Hepatocyte (in vitro differentiated cells): ENCODE data around the gene YES1. TPM values are rescaled to one million over a fixed set of nuclear protein-coding genes. Genes with fewer than 3 reads are reported as not detected.
A peak's percentile ranks its signal among the peaks of the same experiment; 100 is the strongest.

Experiments used
- DNase-seq: peaks from one replicate; pipeline ENCODE4 v3.0.0-alpha.2; 2016; ENCODE audit warnings: low spot score
- H2AFZ ChIP-seq: fragments of 200-600 bp; sonication (generic); 2 replicates; pipeline ENCODE4 v1.6.0; 2016; ENCODE audit warnings: antibody characterized with exemption, mild to moderate bottlenecking
- H3K27ac ChIP-seq: fragments of 200-600 bp; sonication (generic); 2 replicates; pipeline ENCODE4 v1.5.1; 2016; ENCODE audit warnings: mild to moderate bottlenecking
- H3K27me3 ChIP-seq: fragments of 200-600 bp; sonication (generic); 2 replicates; pipeline ENCODE4 v1.6.1; 2016
- H3K36me3 ChIP-seq: fragments of 200-600 bp; sonication (generic); replicated peaks from 2 replicates; pipeline ENCODE4 v1.5.1; 2016; ENCODE audit warnings: low read depth; ENCODE audit not compliant: insufficient read depth
- H3K4me1 ChIP-seq: fragments of 200-600 bp; sonication (generic); 2 replicates; pipeline ENCODE4 v1.5.1; 2016; ENCODE audit warnings: mild to moderate bottlenecking, moderate library complexity; ENCODE audit not compliant: insufficient read depth
- H3K4me2 ChIP-seq: fragments of 200-600 bp; sonication (generic); 2 replicates; pipeline ENCODE4 v1.6.0; 2016
- H3K4me3 ChIP-seq: fragments of 200-600 bp; sonication (generic); 2 replicates; pipeline ENCODE4 v1.5.1; 2016; ENCODE audit warnings: mild to moderate bottlenecking
- H3K79me2 ChIP-seq: fragments of 200-600 bp; sonication (generic); 2 replicates; pipeline ENCODE4 v1.6.0; 2017; ENCODE audit warnings: mild to moderate bottlenecking
- H3K9me2 ChIP-seq: fragments of 200-600 bp; sonication (generic); replicated peaks from 2 replicates; pipeline ENCODE4 v1.6.0; 2017; ENCODE audit warnings: mild to moderate bottlenecking; ENCODE audit not compliant: insufficient read depth
- H3K9me3 ChIP-seq: fragments of 200-600 bp; sonication (generic); 2 replicates; pipeline ENCODE4 v1.5.1; 2016; ENCODE audit warnings: low read depth, mild to moderate bottlenecking
- H4K20me1 ChIP-seq: fragments of 200-600 bp; sonication (generic); 2 replicates; pipeline ENCODE4 v1.6.0; 2016; ENCODE audit warnings: mild to moderate bottlenecking; ENCODE audit not compliant: insufficient read depth, poor library complexity, severe bottlenecking
- CTCF ChIP-seq: fragments of 200-600 bp; sonication (generic); IDR thresholded peaks from 2 replicates; pipeline ENCODE4 v1.5.1; 2016; ENCODE audit warnings: antibody characterized with exemption, mild to moderate bottlenecking; ENCODE audit not compliant: poor library complexity
- EZH2 ChIP-seq: fragments of 200-600 bp; sonication (generic); IDR thresholded peaks from 2 replicates; pipeline ENCODE4 v1.6.1; 2016; ENCODE audit warnings: antibody characterized with exemption, mild to moderate bottlenecking, borderline replicate concordance
- EZH2phosphoT487 ChIP-seq: fragments of 200-600 bp; sonication (generic); IDR thresholded peaks from one replicate; pipeline ENCODE4 v1.6.1; 2018; ENCODE audit warnings: antibody characterized with exemption, mild to moderate bottlenecking, low read depth, moderate library complexity; ENCODE audit not compliant: unreplicated experiment, severe bottlenecking
- WGBS: methylation state at CpG from one replicate; pipeline ENCODE4 v1.1.6; 2016; ENCODE audit warnings: low lambda C conversion rate; ENCODE audit errors: missing lambda C conversion rate; 5-methylcytosine and 5-hydroxymethylcytosine counted together
- polyA plus RNA-seq: library from polyadenylated mRNA; unstranded; fragments of >200 nt; fragmentation: Nextera tagmentation; extraction: Ambion mirVana; gene quantifications from 2 replicates; pipeline ENCODE4 v1.2.1, GENCODE V29; 2016
- total RNA-seq: library from RNA; depleted of rRNA; stranded (reverse); fragments of >200 nt; gene quantifications from 2 replicates; pipeline ENCODE4 v1.2.3, GENCODE V29; 2014

The YES1 gene
- total and polyA plus RNA-seq, 2 experiments from 2014 or later: 25.2 to 108 TPM

GRCh38 chr18:805755-806110, 6.3 kb downstream of the YES1 start:
- H3K4me1 ChIP-seq: peaks cover 21% of the 10 kb centered on the region
- no peaks in the 10 kb centered on the region for H3K36me3 ChIP-seq
- H3K9me2 ChIP-seq: no peaks in the 10 kb centered on the region
- H3K4me3 ChIP-seq: no peak overlapping the region
- H3K79me2 ChIP-seq: peaks cover 100% of the 10 kb centered on the region
- no peak overlapping the region for H3K27ac ChIP-seq
- no peaks in the 10 kb centered on the region for H3K27me3 ChIP-seq
- 84% methylated on average over 2 of the region's 2 CpGs for WGBS
- H3K9me3 ChIP-seq: no peaks in the 10 kb centered on the region
- peak overlapping the region; percentile 43 for H3K4me2 ChIP-seq
- no peak for DNase-seq
- H2AFZ ChIP-seq: no peak overlapping the region
- TF ChIP-seq EZH2phosphoT487 (no peak), CTCF (no peak), EZH2 (no peak)
- peaks cover 76% of the 10 kb centered on the region for H4K20me1 ChIP-seq

- H3K27me3 ChIP-seq: no peaks in the 10 kb centered on the region
- TF ChIP-seq CTCF (no peak), EZH2phosphoT487 (no peak), EZH2 (no peak)
- H3K4me1 ChIP-seq: peaks cover 19% of the 10 kb centered on the region
- peaks cover 71% of the 10 kb centered on the region for H4K20me1 ChIP-seq
- H3K36me3 ChIP-seq: no peaks in the 10 kb centered on the region
- no peak overlapping the region for H3K4me3 ChIP-seq
- DNase-seq: no peak
- peak overlapping the region; percentile 43 for H3K4me2 ChIP-seq
- no peaks in the 10 kb centered on the region for H3K9me3 ChIP-seq
- WGBS: 87% methylated on average over 5 of the region's 5 CpGs
- no peak overlapping the region for H2AFZ ChIP-seq
- no peaks in the 10 kb centered on the region for H3K9me2 ChIP-seq
- peaks cover 100% of the 10 kb centered on the region for H3K79me2 ChIP-seq
- H3K27ac ChIP-seq: no peak overlapping the region
These were observed 6.9 kb downstream of the YES1 start for GRCh38 chr18:805008-805754.

GRCh38 chr18:801137-801536, 10.9 kb downstream of the YES1 start:
- Histone ChIP-seq H2AFZ (no peak overlapping the region), H3K9me3 (no peaks in the 10 kb centered on the region), H3K36me3 (no peaks in the 10 kb centered on the region), H3K27me3 (no peaks in the 10 kb centered on the region), H4K20me1 (peaks cover 67% of the 10 kb centered on the region), H3K4me3 (no peak overlapping the region), H3K4me1 (peaks cover 5% of the 10 kb centered on the region), H3K9me2 (no peaks in the 10 kb centered on the region), H3K27ac (no peak overlapping the region), H3K79me2 (peaks cover 100% of the 10 kb centered on the region), H3K4me2 (no peak overlapping the region)
- WGBS: 91% methylated on average over 3 of the region's 3 CpGs
- no peak for DNase-seq
- TF ChIP-seq EZH2phosphoT487: no peak
- TF ChIP-seq EZH2: no peak
- no peak for TF ChIP-seq CTCF
